T-helper 2 cell treated with Interferon-gamma antibody and Interleukin-4, amounts not matched to agents 100 ng/mL and 5 ng/mL, for 36 hours (primary cell): Measurements from ENCODE around the gene MSTO1. TPM values are rescaled to one million over a fixed set of nuclear protein-coding genes. Genes with fewer than 3 reads are reported as not detected.
"Not testable (repeated sequence)": the region's sequence is repeated elsewhere in the genome, so short reads cannot be mapped to it uniquely, and the experiment has no call there.

Source experiments
- intact Hi-C: fragments of 100-400 bp; cut with micrococcal nuclease; formaldehyde crosslinking; loops from one replicate; pipeline ENCODE4 v1.15.1; 2023
- total RNA-seq: library from RNA; stranded (reverse); gene quantifications from 2 replicates; pipeline ENCODE4 v1.2.3, GENCODE V29; 2022

MSTO1 gene
- 73.8 and 77.8 TPM in 2 replicates for total RNA-seq

DNA sequence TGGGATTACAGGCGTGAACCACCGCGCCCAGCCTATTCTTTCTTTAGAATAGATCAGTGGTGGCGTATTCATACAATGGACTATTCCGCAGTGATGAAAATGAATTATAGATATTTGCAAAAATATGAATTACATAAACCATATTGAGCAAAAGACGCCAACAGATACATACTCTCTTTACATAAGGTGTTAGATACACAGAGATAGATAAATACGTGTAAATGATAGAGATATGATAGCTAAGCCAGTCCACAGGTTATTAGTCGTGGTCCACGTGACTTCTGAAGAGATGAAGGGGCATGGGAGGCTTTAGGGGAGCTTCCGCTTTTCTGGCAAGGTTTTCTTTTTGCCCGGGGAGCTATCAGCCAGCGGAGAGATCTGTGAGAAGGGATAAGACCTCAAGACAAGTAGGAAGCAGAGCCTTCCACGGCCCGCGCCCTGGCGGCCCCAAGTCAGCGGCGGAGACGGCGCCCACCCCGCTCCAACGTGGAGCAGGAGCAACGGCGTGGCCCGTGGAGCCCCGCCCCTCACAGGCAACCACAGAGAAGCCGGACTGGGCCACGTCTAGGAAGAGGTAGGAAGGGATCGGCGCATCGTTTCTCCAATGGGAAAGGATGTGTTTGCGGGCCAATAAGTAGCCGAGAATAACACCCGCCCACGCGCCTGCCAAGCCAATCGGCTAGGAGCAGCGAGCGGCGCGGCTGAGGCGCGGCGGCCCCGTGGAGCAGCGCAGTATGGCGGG lies at the start of gene MSTO1:
TSS of gene MSTO1 (plus strand) at position 704 of the 742 bp plus-strand sequence. CDS start at position 735, 31 bp downstream.
- intact Hi-C loops: no loop called here

DNA sequence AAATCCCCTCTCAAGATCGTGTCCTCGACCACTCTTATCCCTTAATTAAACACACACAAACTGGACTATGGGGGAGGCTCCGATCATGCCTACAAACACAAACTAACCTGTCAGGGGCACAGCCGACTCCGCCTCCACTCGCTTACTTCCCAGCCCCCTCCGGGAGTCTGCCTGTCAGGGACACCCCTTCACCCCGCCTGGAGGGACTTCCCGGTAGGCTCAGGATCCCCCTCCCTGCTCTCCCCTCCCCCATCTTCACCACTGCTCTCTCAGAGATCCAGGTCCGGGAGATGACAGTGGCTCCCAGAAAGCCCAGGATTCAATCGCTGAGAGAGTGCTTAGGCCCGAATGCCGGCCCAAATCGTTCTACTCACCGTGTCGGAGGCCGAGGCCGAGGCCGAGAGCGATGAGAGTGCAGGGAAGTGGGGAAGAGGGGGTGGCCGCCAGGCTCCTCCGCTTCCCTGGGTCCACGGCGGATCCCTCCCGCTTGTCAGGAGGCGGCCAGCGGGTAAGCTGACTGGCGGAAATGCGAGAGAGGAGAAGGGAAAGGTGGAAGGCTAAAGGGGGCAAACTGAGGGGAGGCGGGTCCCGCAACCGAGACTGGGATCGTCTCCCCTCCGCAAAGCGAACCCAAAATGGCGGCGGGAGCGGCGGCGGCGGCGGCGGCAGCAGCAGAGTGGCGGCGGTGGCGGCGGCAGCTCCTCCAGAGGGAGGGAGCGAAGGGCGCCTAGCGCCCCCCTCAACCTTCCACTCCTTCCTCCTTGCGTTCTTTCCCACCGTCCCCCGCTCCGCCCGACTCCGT lies 48.0 kb upstream of the MSTO1 start:
- intact Hi-C loops: loop anchor here (2.0 to 10.0 kb wide), 4 partner anchors 25 to 287 kb away; partner anchors contain the start of genes CLK2, DAP3, HCN3 and YY1AP1

DNA sequence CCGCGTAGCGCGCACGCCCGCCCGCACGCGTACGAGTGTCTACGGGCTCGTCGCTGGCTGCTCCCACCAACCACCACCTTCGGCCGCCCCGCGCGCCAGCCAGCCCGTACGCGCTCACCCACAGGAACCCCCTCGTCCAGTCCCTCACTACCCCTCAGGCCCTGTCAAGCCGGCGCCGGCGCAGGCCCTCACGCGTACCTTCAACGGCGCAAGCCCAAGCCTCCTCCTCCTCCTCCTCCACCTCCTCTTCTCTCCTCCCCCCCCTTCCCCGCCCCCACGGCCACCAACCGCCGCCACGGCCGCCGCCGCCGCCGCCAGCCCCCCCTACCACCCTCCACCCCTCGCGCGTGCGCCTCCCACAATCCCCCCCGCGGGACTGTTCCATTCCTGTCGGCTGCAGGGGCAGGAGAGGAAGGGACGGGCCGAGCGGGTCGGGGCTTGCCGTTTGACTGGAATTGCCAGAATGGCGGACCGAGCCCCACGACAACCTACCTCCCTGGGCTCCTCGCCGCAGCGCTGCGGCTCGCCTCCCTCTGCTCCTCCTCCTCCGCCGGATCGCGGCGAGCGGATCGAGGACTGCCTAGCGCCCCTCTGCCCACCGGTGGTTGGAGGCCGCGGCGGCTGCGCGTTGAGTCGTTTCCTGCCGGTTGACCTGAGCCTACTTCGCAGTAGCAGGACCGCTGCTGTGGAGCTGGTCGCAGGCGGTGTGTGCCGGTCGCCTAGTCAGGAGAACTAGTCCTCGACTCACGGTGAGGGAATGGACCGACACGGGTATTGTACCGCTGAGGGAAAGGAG lies 47.2 kb upstream of the MSTO1 start, which contains the start of gene ASH1L:
TSS of gene ASH1L (minus strand) at position 223 of the 796 bp plus-strand sequence. CDS start 41,284 bp downstream, outside the sequence.
- intact Hi-C loops: loop anchor here (2.0 to 10.0 kb wide), 4 partner anchors 26 to 288 kb away; partner anchors contain the start of genes CLK2, DAP3, HCN3 and YY1AP1

DNA sequence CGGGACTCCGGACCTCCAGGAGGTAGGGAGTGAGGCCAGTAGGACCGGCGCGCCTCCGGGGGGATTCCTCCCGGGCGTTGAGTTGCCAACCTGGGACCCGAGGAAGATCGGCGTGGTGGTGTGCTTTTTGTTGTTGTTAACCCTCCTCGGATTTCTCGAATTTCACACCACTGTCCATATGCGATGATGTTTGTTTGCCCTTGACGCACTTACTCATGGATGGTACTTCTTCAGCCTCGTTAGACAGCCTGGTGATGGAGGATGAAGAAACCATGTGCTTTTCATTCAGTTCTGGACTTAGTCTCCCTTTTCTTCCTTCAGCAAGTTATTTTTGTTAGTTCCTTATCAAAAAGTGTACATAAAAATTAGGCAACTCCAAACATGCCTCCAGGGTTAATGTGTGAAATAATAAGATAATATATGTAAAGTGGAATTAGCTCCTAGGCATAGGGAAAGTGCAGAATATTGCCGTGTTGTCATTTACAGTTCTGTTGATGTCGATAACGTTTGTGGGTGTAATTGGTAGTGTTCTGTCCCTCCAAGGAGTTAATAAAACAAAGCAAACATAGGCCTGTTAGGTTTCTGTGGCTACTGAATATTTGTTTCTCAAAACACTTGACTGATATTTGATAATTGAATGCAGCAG lies 46.5 kb upstream of the MSTO1 start:
- intact Hi-C loops: loop anchor here (2.0 to 10.0 kb wide), 4 partner anchors 27 to 289 kb away; partner anchors contain the start of genes CLK2, DAP3, HCN3 and YY1AP1

DNA sequence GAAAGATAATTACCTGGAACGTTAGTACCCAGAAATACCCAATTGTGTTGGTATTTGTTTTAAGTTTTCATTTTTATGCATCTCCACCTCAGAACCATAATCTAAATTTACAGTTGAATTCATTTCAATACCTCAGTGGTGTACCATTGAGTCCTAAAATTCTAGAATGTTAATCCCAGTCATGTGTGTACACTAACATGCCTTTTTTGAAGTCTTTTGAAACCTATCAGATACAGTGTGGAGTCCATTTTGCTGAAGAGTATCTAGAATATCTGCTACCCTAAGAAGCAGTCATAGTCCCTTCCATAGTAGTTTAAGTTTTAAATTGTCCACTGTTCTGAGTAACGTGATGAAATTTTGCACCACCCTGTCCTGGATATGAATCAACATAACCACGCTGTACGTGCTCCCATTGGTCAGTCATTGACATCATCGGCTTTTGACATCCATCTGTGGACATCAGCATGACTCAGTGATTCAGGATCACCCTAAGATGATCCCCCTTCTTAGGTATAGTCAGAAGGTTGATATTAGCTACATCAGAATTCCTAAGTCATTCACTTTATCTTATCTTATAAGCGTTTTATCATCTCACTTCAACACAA lies 39.9 kb upstream of the MSTO1 start:
- intact Hi-C loops: loop anchor here (10.0 kb wide), 1 partner anchor 295 kb away; the partner anchor contains the start of genes CLK2 and HCN3

DNA sequence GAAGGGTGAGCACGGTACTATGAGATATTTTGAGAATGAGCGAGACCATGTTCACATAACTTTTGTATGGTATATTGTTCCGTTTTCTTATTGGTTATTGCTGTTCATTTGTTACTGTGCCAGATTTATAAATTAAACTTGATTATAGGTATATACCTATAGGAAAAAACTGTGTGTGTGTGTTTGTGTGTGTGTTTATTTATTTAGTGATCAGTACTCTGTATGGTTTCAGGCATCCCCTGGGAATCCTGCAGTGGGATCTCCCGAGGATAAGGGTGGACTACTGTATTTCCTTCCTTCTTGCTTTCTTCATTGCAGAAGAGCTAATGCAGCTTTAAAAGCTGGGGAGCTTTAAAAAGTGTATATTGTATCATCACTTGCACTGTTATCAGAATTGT lies 39.4 kb upstream of the MSTO1 start:
- intact Hi-C loops: no loop called here

DNA sequence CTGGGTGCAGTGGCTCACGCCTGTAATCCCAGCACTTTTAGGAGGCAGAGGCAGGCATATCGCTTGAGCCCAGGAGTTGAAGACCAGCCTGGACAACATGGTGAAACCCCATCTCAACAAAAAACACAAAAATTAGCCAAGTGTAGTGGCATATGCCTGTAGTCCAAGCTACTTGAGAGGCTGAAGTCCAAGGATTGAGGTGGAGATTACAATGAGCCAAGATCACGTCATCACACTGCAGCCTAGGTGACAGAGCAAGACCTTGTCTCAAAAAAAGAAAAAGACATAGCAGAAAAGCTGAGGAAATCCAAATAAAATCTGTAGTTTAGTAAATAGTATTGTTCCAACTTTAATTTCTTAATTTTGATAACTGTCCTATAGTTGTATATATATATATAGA lies 35.9 kb upstream of the MSTO1 start:
- intact Hi-C loops: no loop called here

DNA sequence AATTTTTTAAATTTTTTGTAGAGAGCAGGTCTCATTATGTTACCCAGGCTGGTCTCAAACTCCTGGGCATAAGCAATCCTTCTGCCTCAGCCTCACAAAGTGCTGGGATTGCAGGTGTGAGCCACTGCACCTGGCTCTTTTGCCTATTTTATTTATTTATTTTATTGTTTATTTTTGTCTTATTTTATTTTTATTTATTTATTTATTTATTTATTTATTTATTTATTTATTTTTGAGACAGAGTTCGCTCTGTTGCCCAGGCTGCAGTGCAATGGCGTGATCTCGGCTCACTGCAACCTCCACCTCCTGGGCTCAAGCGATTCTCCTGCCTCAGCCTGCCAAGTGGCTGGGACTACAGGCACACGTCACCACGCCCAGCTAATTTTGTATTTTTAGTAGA lies 34.4 kb upstream of the MSTO1 start:
- intact Hi-C loops: not testable (repeated sequence)

DNA sequence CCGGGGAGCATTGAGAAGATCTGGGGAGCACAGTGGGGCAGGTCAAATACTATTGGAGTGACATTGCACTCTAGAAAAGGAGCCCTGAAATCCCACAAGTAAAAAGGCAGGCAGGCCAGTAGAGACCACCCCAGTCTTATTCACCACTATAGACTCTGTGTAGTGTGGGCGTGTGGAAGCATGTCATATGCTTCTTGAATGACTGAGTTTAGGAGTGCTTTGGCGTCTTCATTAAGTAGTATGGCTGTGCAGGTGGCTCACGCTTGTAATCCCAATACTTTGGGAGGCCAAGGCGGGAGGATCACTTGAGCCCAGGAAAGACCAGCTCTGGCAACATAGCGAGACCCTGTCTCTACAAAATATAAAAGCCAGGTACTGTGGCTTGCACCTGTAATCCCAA lies 26.2 kb upstream of the MSTO1 start:
- intact Hi-C loops: not testable (repeated sequence)

DNA sequence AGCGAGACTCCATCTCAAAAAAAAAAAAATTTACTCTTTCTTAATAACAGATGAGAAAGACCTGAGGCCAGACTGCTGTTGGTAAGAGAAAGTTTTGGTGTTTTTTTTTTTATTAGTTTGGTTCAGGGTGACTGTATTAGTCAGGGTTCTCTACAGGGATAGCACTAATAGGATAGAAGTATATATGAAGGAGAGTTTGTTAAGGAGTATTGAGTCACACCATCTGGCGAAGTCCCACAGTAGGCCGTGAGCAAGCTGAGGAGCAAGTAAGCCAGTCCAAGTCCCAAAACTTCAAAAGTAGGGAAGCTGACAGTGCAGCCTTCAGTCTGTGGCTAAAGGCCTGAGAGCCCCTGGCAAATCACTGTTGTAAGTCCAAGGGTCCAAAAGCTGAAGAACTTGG lies 20.7 kb upstream of the MSTO1 start:
- intact Hi-C loops: not testable (repeated sequence)

DNA sequence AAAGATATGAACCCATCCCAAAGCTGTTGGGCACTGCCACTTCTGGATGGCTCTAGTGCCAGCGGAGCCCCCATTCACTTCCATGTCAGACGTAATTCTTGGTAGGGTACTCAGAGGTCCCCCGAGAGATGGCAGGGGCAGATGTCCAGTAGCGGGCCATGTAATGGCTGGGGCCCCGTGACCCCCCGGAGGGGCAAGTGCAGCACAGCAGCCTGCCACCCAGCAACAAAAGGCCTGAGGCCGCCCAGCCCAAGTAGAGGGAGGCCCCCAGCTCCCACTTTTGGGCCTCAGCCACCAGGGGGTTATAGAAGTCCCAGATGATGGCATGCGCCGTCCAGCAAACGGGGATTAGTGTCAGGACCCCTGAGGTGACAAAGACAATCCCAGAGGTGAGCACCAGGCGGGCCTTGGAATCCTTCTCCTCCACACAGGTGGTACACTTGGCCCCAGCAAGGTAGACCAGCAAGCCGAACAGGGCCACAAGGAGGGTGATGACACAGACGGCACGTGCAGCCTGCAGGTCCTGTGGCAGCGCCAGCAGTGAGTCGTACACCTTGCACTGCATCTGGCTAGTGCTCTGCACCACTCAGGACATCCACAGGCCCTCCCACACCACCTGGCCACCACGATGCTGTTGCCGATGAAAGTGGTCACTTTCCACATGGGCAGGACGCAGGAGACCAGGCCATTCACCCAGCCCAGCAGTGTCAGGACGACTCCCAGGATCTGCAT lies 19.3 kb upstream of the MSTO1 start:
- intact Hi-C loops: not testable (repeated sequence)

DNA sequence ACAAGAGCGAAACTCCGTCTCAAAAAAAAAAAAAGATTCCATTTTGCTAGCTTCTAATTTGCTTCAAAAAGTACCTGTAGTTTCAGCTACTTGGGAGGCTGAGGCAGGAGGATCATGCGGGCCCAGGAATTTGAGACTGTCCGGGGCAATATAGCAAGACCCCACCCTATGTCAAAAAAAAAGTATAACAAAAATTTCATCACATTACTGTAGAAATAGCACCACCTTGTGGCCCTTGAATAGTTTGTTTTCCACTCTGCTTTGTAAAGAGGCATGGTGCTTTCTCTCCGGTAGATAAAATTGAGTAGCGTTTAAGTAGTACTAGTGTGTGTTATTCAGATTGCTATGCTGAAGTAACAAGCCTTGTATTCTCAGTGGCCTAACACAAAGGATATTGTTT lies 18.2 kb upstream of the MSTO1 start:
- intact Hi-C loops: loop anchor here (1.0 kb wide), 1 partner anchor 341 kb away; no protein-coding TSS in a partner anchor

DNA sequence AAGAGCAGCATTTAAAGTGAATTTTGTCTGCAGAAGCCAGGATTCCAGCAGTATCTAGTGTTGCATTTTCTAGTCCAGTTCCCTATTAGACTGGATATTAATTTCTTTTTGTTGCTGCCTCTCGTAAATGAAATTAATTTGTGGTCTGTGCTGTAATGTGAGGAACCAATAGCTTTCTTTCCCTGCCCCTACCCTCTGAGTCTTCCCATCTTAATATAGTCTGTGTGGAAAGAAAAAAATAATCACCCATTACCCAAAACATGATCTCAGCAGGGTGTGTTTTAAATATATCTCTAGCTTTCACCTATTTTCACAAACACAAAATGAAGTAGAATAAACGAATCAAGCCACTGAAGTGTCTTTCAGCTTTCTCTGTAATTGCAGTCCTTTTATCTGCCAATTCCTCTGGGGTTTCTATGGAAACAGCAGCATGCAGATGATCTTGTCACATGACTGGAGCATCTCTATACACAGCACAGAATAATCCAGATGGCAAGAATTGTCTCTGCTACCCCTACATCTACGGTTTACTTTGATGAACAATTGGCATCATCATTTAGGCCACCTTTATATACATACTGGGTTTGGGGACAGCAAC lies 14.0 kb upstream of the MSTO1 start:
- intact Hi-C loops: not testable (repeated sequence)

DNA sequence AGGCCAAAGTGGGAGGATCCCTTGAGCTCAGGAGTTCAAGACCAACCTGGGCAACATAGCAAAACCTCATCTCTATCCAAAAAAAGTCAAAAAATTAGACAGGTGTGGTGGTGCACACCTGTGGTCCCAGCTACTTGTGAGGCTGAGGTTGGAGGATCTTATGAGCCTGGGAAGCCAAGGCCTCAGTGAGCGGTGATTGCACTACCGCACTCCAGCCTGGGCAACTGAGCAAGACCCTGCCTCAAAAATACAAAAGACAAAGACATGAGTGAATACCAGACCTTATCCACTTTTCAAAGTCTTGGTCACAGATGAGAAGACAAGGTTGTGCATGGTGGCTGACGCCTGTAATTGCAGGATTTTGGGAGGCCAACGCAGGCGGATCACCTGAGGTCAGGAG lies 13.2 kb upstream of the MSTO1 start:
- intact Hi-C loops: no loop called here

DNA sequence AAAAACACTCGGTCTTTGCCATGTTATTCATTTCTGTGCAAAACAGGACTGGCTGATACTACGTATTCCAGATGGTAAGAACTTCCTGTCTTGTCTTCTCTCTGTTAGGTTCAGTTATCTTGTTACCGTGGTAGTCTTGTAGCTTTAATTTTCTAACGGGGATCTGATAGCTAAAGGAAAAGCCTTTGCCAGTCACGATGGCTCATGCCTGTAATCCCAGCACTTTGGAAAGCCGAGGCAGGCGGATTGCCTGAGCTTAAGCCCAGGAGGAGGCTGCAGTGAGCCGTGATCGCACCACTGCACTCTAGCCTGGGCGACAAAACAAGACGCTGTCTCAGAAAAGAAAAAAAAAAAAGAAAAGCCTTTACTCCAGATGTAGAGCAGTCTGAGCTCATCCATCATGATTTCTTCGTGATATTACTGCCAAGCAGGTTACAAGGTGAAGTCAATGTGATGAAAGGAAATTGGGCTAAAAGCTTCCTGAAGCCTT lies 11.1 kb upstream of the MSTO1 start:
- intact Hi-C loops: no loop called here

DNA sequence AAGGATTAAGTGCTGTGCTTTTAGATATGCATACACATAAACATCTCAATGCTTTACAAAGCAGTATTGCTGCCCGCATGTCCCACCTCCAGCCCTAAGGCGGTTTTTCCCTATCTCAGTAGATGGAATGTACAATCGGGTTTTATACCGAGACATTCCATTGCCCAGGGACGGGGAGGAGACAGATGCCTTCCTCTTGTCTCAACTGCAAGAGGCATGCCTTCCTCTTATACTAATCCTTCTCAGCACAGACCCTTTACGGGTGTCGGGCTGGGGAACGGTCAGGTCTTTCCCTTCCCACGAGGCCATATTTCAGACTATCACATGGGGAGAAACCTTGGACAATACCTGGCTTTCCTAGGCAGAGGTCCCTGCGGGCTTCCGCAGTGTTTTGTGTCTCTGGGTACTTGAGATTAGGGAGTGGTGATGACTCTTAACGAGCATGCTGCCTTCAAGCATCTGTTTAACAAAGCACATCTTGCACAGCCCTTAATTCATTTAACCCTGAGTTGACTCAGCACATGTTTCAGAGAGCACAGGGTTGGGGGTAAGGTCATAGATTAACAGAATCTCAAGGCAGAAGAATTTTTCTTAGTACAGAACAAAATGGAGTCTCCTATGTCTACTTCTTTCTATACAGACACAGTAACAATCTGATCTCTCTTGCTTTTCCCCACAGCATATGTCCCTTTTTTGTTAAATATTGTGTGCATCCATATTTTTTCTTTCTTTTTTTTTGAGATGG lies 10.0 kb upstream of the MSTO1 start:
- intact Hi-C loops: not testable (repeated sequence)

DNA sequence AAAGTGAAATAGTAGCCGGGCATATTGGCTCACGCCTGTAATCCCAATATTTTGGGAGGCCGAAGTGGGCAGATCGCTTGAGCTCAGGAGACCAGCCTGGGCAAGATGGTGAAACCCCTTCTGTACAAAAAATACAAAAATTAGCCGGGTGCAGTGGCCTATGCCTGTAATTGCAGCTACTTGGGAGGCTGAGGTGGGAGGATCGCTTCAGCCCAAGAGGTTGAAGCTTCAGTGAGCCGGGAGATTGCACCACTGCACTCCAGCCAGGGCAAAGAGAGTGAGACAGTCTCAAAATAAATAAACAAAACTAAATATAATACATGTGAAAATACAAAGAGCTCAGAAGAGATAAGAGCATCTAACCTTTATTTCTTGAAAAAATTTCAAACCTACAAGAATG lies 2.3 kb upstream of the MSTO1 start:
- intact Hi-C loops: no loop called here

DNA sequence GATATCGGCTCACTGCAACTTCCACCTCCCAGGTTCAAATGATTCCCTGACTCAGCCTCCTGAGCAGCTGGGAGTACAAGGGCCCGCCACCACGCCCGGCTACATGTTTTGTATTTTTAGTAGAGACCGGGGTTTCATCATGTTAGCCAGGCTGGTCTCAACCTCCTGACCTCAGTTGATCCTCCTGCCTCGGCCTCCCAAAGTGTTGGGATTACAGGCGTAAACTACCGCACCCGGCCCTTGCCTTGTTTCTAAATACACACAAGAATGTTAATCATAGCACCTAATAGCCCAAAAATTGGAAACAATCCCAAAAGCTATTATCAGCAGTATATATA lies 1.2 kb upstream of the MSTO1 start:
- intact Hi-C loops: no loop called here
